ENCODE data around the gene SETX.
"Not testable (repeated sequence)": the region's sequence is repeated elsewhere in the genome, so short reads cannot be mapped to it uniquely, and the experiment has no call there.

Gene SETX

GRCh38 chr9:132288361-132288760, 66.4 kb downstream of the SETX start:
- in situ Hi-C loops (cut with HindIII; ENCODE audit: low pct_ligation_motif_present, low sequenced_read_pairs) = no loop called here
- Histone ChIP-seq H3K36me3 (replicated peaks) (peaks cover 40% of the 10 kb centered on the region), H3K27me3 (replicated peaks) (no peaks in the 10 kb centered on the region), H3K4me3 (ENCODE audit: low read depth, low read length) (no peak overlapping the region), H3K27ac (peak overlapping the region; percentile 76)
- DNase-seq = peak; percentile 33
- TF ChIP-seq CTCF (IDR thresholded peaks at IDR 0.05; ENCODE audit: low read depth, low read length, missing control alignments) = no peak

GRCh38 chr9:132287256-132287760, 67.5 kb downstream of the SETX start:
- H3K36me3 ChIP-seq (replicated peaks) = peaks cover 49% of the 10 kb centered on the region
- no peak for DNase-seq
- no peak overlapping the region for H3K27ac ChIP-seq
- H3K4me3 ChIP-seq (ENCODE audit: low read depth, low read length) = no peak overlapping the region
- no peaks in the 10 kb centered on the region for H3K27me3 ChIP-seq (replicated peaks)
- in situ Hi-C loops (cut with HindIII; ENCODE audit: low pct_ligation_motif_present, low sequenced_read_pairs) = no loop called here
- TF ChIP-seq CTCF (IDR thresholded peaks at IDR 0.05; ENCODE audit: low read depth, low read length, missing control alignments) = no peak

- peaks cover 76% of the 10 kb centered on the region for H3K36me3 ChIP-seq (replicated peaks)
- no peak for TF ChIP-seq CTCF (IDR thresholded peaks at IDR 0.05; ENCODE audit: low read depth, low read length, missing control alignments)
- peak; percentile 82 for DNase-seq
Observed at GRCh38 chr9:132283863-132284262, 70.9 kb downstream of the SETX start.

GRCh38 chr9:132283165-132283564, 71.6 kb downstream of the SETX start:
- in situ Hi-C loops (cut with HindIII; ENCODE audit: low pct_ligation_motif_present, low sequenced_read_pairs) = no loop called here
- Histone ChIP-seq H3K27me3 (replicated peaks) (no peaks in the 10 kb centered on the region), H3K36me3 (replicated peaks) (peaks cover 81% of the 10 kb centered on the region), H3K27ac (peak overlapping the region; percentile 39), H3K4me3 (ENCODE audit: low read depth, low read length) (no peak overlapping the region)
- TF ChIP-seq CTCF (IDR thresholded peaks at IDR 0.05; ENCODE audit: low read depth, low read length, missing control alignments) = no peak
- no peak for DNase-seq

More at GRCh38 chr9:132283863-132284262, 70.9 kb downstream of the SETX start:
- no peak overlapping the region for H3K4me3 ChIP-seq (ENCODE audit: low read depth, low read length)
- no peaks in the 10 kb centered on the region for H3K27me3 ChIP-seq (replicated peaks)
- peak overlapping the region; percentile 39 for H3K27ac ChIP-seq
- in situ Hi-C loops (cut with HindIII; ENCODE audit: low pct_ligation_motif_present, low sequenced_read_pairs) = no loop called here

GRCh38 chr9:132274861-132275260, 79.9 kb downstream of the SETX start:
- no peaks in the 10 kb centered on the region for H3K27me3 ChIP-seq (replicated peaks)
- DNase-seq = no peak
- H3K27ac ChIP-seq = no peak overlapping the region
- no peak for TF ChIP-seq CTCF (IDR thresholded peaks at IDR 0.05; ENCODE audit: low read depth, low read length, missing control alignments)
- in situ Hi-C loops (cut with HindIII; ENCODE audit: low pct_ligation_motif_present, low sequenced_read_pairs) = loop anchor here (25.0 kb wide), 1 partner anchor 463 kb away; no protein-coding TSS in a partner anchor
- H3K36me3 ChIP-seq (replicated peaks) = peaks cover 60% of the 10 kb centered on the region
- H3K4me3 ChIP-seq (ENCODE audit: low read depth, low read length) = no peak overlapping the region

- not testable (repeated sequence) for H3K27ac ChIP-seq; H3K27me3 ChIP-seq (replicated peaks); DNase-seq; H3K4me3 ChIP-seq (ENCODE audit: low read depth, low read length)
- in situ Hi-C loops (cut with HindIII; ENCODE audit: low pct_ligation_motif_present, low sequenced_read_pairs) = loop anchor here (25.0 kb wide), 1 partner anchor 458 kb away; no protein-coding TSS in a partner anchor
- H3K36me3 ChIP-seq (replicated peaks) = peaks cover 47% of the 10 kb centered on the region
Observed at GRCh38 chr9:132269704-132270516, 84.9 kb downstream of the SETX start.
